Mucosa of descending colon (tissue), 3 donors: Measurements from ENCODE around the gene ZSCAN22. TPM values are rescaled to one million over a fixed set of nuclear protein-coding genes. Genes with fewer than 3 reads are reported as not detected.
A peak's percentile ranks its signal among the peaks of the same experiment; 100 is the strongest.

Source experiments
- ATAC-seq: fragments of 200-7000 bp; cut with Tn5 transposase; one replicate; pipeline ENCODE4 v1.9.1; 2020; ENCODE audit warnings: mild to moderate bottlenecking, moderate library complexity
- DNase-seq, 3 donors: peaks; one replicate each; pipeline ENCODE4 v3.0.0-alpha.2; 2020
- H3K36me3 ChIP-seq: fragments of 200-600 bp; one replicate; pipeline ENCODE4 v1.8.0; 2021; ENCODE audit warnings: low read depth, mild to moderate bottlenecking
- H3K4me1 ChIP-seq: fragments of 200-600 bp; one replicate; pipeline ENCODE4 v1.8.0; 2021; ENCODE audit warnings: low read depth, mild to moderate bottlenecking
- H3K4me3 ChIP-seq: fragments of 200-600 bp; one replicate; pipeline ENCODE4 v1.8.0; 2021; ENCODE audit warnings: mild to moderate bottlenecking
- H3K9me3 ChIP-seq: fragments of 200-600 bp; one replicate; pipeline ENCODE4 v1.8.0; 2021; ENCODE audit warnings: mild to moderate bottlenecking
- CTCF ChIP-seq: fragments of 200-600 bp; IDR thresholded peaks from one replicate; pipeline ENCODE4 v1.8.0; 2022; ENCODE audit warnings: antibody characterized with exemption, mild to moderate bottlenecking
- intact Hi-C, 2 donors: fragments of 100-400 bp; cut with DNase I in 1 of 2; cut with micrococcal nuclease in 1 of 2; formaldehyde crosslinking; loops; one replicate each; pipeline versions ENCODE4 v1.11.0 to v1.11.1; 2022; cut with DNase I, micrococcal nuclease
- total RNA-seq, 3 donors: library from RNA; stranded (reverse); fragmentation: NEBNext Ultra II Directional in 2 of 3; extraction: Animal tissue kit (Norgen Biotek cat#: 25700) in 2 of 3; gene quantifications; one replicate each; pipeline versions ENCODE4 v1.2.1 to v1.2.4, GENCODE V29; 2021 to 2023
- donor health status: DM: no; HTN: no; CAD: no; lungs with moderate emphysema.
- donor health status: DM: no; HTN: no; CAD: no.
- donor health status: DM: no; HTN: yes; CAD: no.

ZSCAN22 gene
- total RNA-seq, 3 donors from 2014 or later = 2.4 to 5.4 (median 3.2) TPM

GRCh38 chr19:58353717-58354477 lies 27.1 kb downstream of the ZSCAN22 start:
- H3K4me1 ChIP-seq = no peaks in the 10 kb centered on the region
- no peak overlapping the region for H3K4me3 ChIP-seq
- no peak for DNase-seq
- no peak for TF ChIP-seq CTCF
- ATAC-seq = no peak
- H3K9me3 ChIP-seq = no peaks in the 10 kb centered on the region
- no peaks in the 10 kb centered on the region for H3K36me3 ChIP-seq
- intact Hi-C loops = no loop called here

GRCh38 chr19:58354478-58355030 lies 27.8 kb downstream of the ZSCAN22 start:
- intact Hi-C loops = no loop called here
- no peaks in the 10 kb centered on the region for H3K9me3 ChIP-seq
- no peak for TF ChIP-seq CTCF
- no peak for DNase-seq
- no peak overlapping the region for H3K4me3 ChIP-seq
- H3K36me3 ChIP-seq = no peaks in the 10 kb centered on the region
- H3K4me1 ChIP-seq = no peaks in the 10 kb centered on the region
- no peak for ATAC-seq

- Histone ChIP-seq H3K9me3 (no peaks in the 10 kb centered on the region), H3K4me1 (no peaks in the 10 kb centered on the region), H3K36me3 (no peaks in the 10 kb centered on the region), H3K4me3 (no peak overlapping the region)
- ATAC-seq = no peak
- intact Hi-C loops = no loop called here
- no peak for DNase-seq
- TF ChIP-seq CTCF = no peak
These were observed 28.5 kb downstream of the ZSCAN22 start for GRCh38 chr19:58355215-58355796.

- H3K4me3 ChIP-seq = no peak overlapping the region
- intact Hi-C loops = no loop called here
- ATAC-seq = peak; percentile 19
- H3K4me1 ChIP-seq = no peaks in the 10 kb centered on the region
- DNase-seq = no peak
- no peak for TF ChIP-seq CTCF
- H3K9me3 ChIP-seq = no peaks in the 10 kb centered on the region
- no peaks in the 10 kb centered on the region for H3K36me3 ChIP-seq
These were observed 29.3 kb downstream of the ZSCAN22 start for GRCh38 chr19:58355908-58356765.

- DNase-seq (no peak), ATAC-seq (no peak)
- Histone ChIP-seq H3K9me3 (no peaks in the 10 kb centered on the region), H3K4me1 (no peaks in the 10 kb centered on the region), H3K4me3 (no peak overlapping the region), H3K36me3 (no peaks in the 10 kb centered on the region)
- intact Hi-C loops = no loop called here
- no peak for TF ChIP-seq CTCF
These were observed 30.1 kb downstream of the ZSCAN22 start for GRCh38 chr19:58356766-58357480.
